Stimulated activated CD4-positive, alpha-beta T cell treated with anti-CD3 and anti-CD28 coated beads, TNF-alpha, amount 100 ng/mL, for 1 hour (primary cell): Measurements from ENCODE around the gene ZBTB18.

Experiments used
- DNase-seq, 3 donors: peaks; one replicate each; pipeline ENCODE4 v3.0.0-alpha.2; 2020; ENCODE audit warnings: low read depth in 3 of 3, low spot score in 1 of 3

Gene ZBTB18

GRCh38 chr1:244060686-244061085, 9.6 kb downstream of the ZBTB18 start:
- DNase-seq = no peak

DNA sequence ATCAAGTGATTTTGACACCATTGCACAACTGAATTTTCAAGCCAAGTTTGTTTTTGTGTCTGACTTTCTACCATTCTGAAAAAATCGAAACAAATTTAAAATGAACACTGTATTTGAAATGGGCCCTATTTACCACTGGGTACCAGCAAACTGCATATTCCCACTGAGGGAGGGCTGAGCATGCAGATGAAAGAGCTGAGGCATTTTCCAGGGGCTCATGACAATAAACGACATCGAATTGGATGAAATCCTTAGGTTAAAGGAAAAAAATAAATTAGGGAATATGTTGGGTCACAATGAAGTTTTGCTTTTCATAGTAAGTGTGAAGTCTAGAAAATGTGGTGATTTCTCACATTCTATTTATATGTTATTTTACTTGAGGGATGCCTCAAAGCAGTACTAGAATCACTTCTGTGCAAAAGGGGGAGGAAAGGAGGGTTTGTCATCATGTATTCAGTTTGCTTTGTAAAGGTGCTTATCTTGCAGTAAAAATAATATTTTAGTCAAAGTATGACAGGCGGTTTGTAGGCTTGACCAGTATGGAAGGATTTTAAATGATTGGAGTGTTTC, 11.2 kb downstream of the ZBTB18 start:
- DNase-seq = no peak

GRCh38 chr1:244063498-244063897, 12.4 kb downstream of the ZBTB18 start:
- no peak for DNase-seq

DNA sequence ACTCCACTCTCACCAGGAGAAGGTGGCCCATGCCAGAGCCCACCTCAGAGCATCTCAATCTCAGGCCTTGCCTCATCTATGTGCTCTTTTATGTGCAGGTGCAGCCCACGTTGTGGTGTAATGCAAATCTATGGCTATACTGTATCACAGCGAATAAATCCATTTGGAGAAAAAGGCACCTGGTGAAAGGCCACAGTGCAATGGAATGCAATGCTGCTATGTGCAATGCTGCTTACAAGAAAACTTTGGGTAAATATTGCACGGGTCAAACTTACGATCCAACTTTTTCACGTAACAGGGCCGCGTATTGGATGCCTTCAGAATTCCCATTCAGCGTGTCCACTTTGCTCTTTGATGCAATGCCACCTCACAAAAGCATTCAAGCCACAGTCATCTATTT, 13.5 kb downstream of the ZBTB18 start:
- no peak for DNase-seq

- no peak for DNase-seq
Observed at GRCh38 chr1:244065063-244065793, 14.1 kb downstream of the ZBTB18 start.

DNA sequence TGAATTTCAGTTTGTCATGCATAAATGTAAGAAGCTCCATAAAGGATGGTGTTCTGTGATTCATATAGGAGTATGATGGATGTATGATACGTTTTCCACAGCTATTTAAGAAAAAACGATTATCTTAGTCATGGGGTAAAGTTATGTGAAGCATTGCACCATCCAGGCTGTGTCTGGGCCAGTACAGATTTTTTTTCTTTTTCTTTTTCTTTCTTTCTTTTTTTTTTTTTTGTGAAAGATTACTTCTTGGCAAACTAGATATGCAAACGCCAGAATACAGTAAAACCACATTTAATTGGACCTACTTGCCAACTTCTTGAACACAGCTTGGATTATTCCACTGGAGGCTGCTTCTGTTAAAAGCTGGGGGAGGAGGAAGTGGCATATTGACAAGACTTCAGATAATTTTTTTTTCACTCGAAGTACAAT, 14.9 kb downstream of the ZBTB18 start:
- DNase-seq = no peak

GRCh38 chr1:244066954-244067716, 16.1 kb downstream of the ZBTB18 start:
- DNase-seq = no peak

GRCh38 chr1:244067893-244068292, 16.8 kb downstream of the ZBTB18 start:
- DNase-seq = no peak

DNA sequence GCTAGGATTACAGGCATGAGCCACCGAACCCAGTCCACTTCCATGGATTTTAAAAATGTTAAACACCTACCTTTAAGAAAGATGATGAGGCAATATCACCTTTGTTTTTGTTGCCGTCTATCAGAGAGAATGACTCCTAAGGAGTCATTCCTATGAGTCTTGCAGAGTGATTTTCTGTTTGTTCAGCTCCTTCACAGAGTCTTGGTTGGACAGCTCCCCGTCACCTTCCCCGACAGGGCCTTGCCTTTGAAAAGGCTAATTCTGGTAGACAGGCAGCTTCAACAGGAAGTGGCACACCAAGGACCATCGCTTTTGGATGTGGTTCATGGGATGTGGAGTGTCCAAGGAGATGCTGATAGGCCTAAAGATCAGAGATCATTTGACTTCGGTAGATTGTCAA, 17.5 kb downstream of the ZBTB18 start:
- no peak for DNase-seq

DNA sequence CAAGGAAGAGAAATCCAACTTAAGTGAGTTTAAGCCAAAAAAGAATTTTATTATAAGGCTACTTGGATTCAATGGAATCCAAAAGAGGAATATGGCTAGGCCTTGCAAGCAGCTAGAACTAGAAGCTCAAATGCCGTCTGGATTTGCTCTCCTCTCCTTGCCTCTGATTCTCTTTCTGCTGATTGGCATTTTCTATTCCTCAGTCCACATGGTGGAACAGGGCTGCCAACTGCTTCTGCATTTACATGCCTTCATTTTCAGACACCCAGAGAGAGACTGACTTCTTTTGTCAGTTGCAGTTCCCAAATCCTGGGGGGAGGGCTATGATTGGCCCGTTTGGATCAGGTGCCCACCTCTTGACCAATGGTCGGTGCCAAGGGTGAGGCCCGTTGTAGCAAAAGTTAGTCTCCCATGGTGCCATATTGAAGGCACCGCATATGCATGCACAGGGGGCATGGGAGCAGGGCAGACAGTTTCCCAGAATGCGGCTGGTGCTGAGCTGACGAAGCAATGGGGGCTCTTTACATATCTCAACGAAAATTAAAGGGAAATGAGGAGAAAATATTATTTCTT, 18.3 kb downstream of the ZBTB18 start:
- no peak for DNase-seq

GRCh38 chr1:244074559-244075171, 23.6 kb downstream of the ZBTB18 start:
- peak in 2 of 3 donors; percentile 35 to 47 for DNase-seq

- no peak for DNase-seq
Observed at GRCh38 chr1:244075247-244075722, 24.2 kb downstream of the ZBTB18 start.

- DNase-seq = no peak
Observed at GRCh38 chr1:244076740-244077139, 25.7 kb downstream of the ZBTB18 start.

DNA sequence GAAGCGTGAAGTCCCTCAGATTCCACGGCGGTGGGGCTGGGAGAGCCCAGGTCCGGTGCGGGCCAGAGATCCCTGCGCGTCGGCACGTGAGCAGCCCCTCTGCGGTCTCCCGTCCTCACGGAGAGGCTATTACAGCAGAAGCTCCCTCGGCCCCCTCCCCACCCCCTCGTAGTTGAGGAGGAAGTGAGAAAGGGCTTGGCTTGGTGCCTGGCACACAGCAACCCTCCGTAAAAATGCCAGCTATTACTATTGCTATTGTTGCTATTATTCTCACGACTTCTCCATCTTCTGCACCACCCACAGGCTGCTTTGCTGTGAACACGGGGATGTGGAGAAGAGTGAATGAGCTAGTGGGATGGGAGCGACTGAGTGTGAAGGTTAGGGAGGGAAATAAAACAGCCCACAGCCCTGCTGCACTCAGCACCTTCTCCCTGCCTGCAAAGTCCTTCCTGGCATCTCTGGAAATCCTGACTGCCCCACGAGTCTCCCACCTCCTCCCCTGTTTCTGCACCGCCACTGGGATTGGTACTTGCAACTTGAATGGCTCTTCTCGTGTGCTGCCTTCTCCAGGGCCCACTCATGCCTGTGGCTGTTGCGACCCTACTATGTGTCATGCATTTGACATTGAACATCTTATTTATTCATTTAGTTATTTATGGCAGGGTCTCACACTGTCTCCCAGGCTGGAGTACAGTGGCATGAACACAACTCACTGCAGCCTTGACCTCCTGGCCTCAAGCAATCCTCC, 26.6 kb downstream of the ZBTB18 start:
- no peak for DNase-seq

DNA sequence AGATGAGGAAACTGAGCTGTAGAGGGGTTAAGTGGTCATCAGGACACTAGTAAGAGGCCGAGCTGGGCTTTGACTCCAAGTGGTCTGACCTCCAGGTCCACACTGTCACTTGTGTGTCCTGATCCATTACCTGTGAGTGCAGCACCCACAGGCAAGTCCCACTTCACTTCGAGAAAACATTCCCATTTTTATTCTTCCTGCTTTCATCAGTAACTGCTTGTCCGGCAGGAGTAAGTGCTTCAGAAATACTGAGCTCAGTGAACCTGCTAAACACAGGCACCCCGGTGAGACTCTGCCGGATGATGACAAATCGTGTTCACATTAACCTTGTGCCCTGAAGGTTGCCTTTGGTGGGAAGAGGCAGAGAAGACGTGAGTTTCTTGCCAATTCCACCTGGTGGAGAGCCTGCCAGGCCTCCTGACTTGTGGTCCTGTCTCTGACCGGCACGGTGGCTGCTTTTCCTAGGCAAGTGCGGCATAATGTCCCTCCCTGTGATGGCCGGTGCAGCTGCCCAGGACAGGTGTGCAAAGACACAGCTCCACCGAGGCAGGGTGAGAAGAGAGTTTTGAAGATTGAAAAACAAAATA, 29.4 kb downstream of the ZBTB18 start:
- DNase-seq = no peak

GRCh38 chr1:244082969-244083368, 31.9 kb downstream of the ZBTB18 start:
- no peak for DNase-seq

DNA sequence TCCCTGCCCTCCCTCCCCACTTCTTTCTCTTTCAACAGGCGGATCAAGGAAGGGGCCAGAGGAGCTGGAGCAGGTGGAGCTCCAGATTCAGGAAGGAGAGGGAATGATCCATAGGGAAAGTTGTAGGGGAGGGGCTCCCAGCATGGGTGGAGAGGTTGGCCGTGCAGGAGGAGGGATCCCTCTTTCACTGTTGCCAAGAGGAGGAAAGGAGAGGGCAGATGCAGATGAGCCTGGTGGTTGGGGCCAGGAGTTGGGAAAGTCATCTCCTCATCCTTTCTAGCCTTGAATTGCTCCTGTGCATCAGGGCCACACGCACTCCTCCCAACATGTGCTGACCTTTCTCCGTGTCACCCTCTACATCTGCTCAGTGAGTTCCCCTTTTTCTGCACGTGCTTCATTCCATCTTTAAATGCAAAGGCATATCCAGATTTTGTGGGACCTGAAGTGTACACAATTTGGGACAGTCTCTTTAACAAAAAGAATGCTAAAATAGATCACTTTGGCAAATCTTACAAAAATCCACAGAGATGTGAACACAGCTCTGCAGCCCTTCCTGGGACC, 32.4 kb downstream of the ZBTB18 start:
- DNase-seq = no peak

- DNase-seq = no peak
Observed at GRCh38 chr1:244084763-244085162, 33.7 kb downstream of the ZBTB18 start.

- DNase-seq = no peak
Observed at GRCh38 chr1:244085891-244086290, 34.8 kb downstream of the ZBTB18 start.

DNA sequence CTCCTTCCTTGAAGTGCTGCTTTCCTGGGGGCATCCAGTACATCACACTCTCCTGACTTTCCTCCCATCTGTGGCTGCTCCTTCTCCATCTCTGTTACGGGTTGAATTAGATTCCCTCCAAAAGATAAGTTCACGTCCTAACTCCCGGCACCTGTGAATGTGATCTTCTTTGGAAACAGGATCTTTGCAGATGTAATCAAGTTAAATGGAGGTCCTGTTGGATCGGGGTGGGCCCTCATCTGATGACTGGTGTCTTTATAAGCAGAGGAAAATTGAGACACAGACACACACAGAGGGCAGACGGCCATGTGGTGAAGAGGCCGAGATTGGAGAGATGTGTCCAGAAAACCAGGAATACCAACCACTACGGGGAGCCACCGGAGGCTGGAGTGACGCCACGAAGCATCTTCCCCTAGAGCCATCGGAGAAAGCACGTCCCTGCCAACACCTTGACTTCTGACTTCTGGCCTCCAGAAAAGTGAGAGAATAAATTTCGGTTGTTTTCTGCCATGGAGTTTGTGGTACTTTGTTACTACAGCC, 36.0 kb downstream of the ZBTB18 start:
- DNase-seq = no peak
